Pulmonary artery endothelial cell (primary cell): ENCODE measurements around the gene TMEM184A. TPM values are rescaled to one million over a fixed set of nuclear protein-coding genes. Genes with fewer than 3 reads are reported as not detected.

Experiments
- DNase-seq: peaks from one replicate; pipeline ENCODE4 v3.0.0-alpha.2; 2011; ENCODE audit warnings: low read depth, low spot score
- total RNA-seq: library from RNA; depleted of rRNA; stranded (reverse); fragments of >200 nt; gene quantifications from 2 replicates; pipeline ENCODE4 v1.2.3, GENCODE V29; 2014

Gene TMEM184A
- total RNA-seq, 1 donor from 2014 or later: not detected

GRCh38 chr7:1567896-1568510, 12.0 kb upstream of the TMEM184A start:
- DNase-seq: no peak

- DNase-seq: no peak
Observed at GRCh38 chr7:1567049-1567771, 11.2 kb upstream of the TMEM184A start.

GRCh38 chr7:1566687-1567048, 10.7 kb upstream of the TMEM184A start:
- DNase-seq: no peak

GRCh38 chr7:1564603-1565022, 8.6 kb upstream of the TMEM184A start:
- DNase-seq: no peak

GRCh38 chr7:1563981-1564602, 8.1 kb upstream of the TMEM184A start:
- DNase-seq: no peak

- DNase-seq: no peak
Observed at GRCh38 chr7:1562597-1563051, 6.6 kb upstream of the TMEM184A start.

- DNase-seq: no peak
Observed at GRCh38 chr7:1562116-1562515, 6.1 kb upstream of the TMEM184A start.

- DNase-seq: no peak
Observed at GRCh38 chr7:1561036-1561940, 5.3 kb upstream of the TMEM184A start.

GRCh38 chr7:1560620-1561031, 4.6 kb upstream of the TMEM184A start:
- no peak for DNase-seq

- no peak for DNase-seq
Observed at GRCh38 chr7:1559626-1560590, 3.9 kb upstream of the TMEM184A start.

GRCh38 chr7:1558841-1559625, 3.0 kb upstream of the TMEM184A start:
- DNase-seq: no peak

- no peak for DNase-seq
Observed at GRCh38 chr7:1558181-1558811, 2.3 kb upstream of the TMEM184A start.

- DNase-seq: no peak
Observed at GRCh38 chr7:1557771-1558170, 1.8 kb upstream of the TMEM184A start.

- DNase-seq: no peak
Observed at GRCh38 chr7:1557006-1557405, 1.0 kb upstream of the TMEM184A start.

GRCh38 chr7:1555046-1555812, 776 bp downstream of the TMEM184A start:
- DNase-seq: no peak

GRCh38 chr7:1554333-1555045, 1.5 kb downstream of the TMEM184A start:
- DNase-seq: no peak

- no peak for DNase-seq
Observed at GRCh38 chr7:1553512-1554210, 2.3 kb downstream of the TMEM184A start.
